Prostate gland (tissue), 2 donors: ENCODE results near the gene PLSCR3.

Experiments used
- CTCF ChIP-seq, 4 experiments: fragments of 200-600 bp in 2 of 4; fragments of 450-650 bp in 2 of 4; sonication (generic) in 2 of 4; IDR thresholded peaks; 1 replicate in 3 of 4; 2 replicates in 1 of 4; pipeline ENCODE4 v1.5.1; 2016 to 2019; ENCODE audit warnings: antibody characterized with exemption in 4 of 4, mild to moderate bottlenecking in 2 of 4, moderate library complexity in 2 of 4
- POLR2A ChIP-seq: fragments of 450-650 bp; IDR thresholded peaks from one replicate; pipeline ENCODE4 v1.6.1; 2016; ENCODE audit warnings: antibody characterized with exemption, mild to moderate bottlenecking

- TF ChIP-seq CTCF (IDR thresholded peaks at IDR 0.05) (no peak), POLR2A (no peak)
Measured at GRCh38 chr17:7406235-7406825, 12.0 kb upstream of the PLSCR3 start.
